RPMI7951 (cell line): ENCODE measurements around the gene APOH. TPM values are rescaled to one million over a fixed set of nuclear protein-coding genes. Genes with fewer than 3 reads are reported as not detected.

Source experiments
- DNase-seq: peaks from one replicate; pipeline ENCODE4 v3.0.0-alpha.2; 2012; ENCODE audit warnings: low read depth
- total RNA-seq: library from RNA; depleted of rRNA; stranded (reverse); fragments of >200 nt; shearing (Covaris generic); gene quantifications from 2 replicates; pipeline ENCODE4 v1.2.3, GENCODE V29; 2014

Gene APOH
- total RNA-seq, 1 experiment from 2014 or later, result not detected

DNA sequence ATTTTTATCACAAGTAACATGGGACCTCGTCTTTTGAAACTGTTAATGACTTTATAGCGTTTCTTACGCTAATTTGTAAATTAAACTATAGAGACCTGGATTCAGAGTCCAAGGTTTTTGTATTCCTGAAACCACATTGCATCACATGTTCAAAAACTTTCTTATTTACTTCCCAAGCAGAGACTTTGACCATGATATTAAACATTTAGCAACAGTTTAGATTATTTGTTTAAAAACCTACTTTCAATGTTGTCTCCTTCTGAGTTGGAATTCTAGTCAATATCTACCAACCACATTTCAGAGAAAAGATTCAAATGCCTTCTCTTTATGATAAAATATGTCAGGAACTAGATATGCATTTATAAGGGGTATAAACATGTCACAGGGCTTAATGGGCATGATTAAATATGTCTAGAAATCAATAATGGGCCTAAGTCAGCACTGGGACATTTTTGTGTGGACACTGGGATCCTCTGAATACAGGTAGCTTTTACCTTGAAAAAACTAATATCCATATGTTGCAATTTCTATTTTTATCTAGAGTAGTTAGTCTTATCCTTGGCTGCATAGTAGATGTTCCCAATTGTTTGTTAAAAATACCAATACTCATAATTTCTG is 6.3 kb upstream of the APOH start:
- no peak for DNase-seq

DNA sequence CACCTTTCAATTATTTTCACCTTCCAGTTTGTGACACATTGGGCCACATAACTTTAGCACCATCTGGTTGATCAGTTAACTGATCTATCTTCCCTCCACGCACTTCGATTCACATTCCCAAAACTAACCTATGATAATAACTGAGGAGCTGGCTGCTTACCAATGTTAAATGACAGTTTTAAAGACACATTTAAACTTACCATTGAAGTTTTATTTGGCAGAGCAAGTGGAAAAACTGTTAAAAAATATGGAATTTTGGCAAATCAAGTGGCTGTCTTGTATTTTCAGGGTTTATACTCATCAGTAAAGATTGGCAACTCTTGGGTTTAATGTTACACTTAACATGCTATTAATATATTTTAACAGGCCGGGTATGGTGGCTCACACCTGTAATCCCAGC is 5.4 kb upstream of the APOH start:
- DNase-seq, result no peak

DNA sequence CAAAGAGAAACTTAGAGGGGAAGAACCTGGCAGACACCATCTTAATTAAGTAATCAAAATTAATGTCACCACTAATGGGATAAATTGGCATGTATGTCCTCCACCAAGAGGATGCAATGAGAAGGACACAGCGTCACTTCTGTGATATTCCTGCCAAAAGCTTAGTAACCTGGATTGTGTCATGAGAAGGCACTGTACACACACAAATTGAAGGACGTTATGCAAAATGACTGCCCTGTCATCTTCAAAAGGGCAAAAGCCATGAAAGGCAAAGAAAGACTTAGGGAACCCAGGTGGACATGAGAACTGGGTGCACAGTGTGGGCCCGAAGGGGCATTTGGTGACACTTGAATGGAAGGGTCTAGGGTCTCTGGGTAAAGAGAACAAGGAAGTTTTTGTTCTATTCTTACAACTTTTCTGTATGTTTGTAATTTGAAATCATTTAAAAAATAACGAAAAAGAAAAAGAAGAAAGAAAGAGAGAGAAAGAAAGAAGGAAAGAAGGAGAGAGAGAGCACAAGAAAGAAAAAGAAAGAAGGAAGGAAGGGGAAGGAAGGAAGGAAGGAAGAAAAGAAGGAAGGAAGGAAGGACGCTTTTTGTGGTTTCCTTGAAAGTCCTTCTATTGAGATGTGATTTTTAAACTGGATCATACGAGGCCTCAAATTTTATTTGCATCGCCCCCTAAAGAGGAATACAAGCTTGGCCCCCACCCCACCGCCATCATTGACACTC is 4.0 kb upstream of the APOH start:
- DNase-seq, result no peak

DNA sequence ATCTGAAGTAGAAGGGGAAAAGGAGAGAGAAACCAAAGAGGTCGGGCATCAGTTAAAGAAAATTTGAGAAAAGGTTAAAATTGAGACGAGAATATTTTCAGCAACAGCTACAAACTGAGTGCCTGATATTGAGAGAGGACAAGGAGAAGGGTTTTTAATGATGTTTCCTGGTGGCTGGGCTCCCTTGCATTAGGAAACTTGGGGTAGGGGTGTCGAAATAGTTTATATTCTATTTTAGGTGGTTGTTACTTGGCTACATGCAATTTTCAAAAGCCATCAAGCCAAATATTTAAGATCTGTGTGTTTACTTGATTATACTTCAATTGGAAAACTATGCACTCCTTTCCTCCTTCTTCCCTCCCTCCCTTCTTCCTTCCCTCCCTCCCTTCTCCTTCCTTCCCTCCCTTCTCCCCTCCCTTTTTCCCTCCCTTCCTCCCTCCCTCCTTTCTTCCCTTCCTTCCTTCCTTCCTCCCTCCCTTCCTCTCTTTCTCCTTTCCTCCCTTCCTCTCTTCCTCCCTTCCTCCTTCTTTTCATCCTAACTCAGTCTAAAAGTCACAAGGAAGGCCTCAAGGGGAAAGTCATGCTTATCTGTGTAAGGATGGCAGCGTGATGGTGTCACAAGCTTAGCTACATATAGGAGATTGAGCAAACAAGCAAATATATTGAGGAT is 1.8 kb upstream of the APOH start:
- no peak for DNase-seq

DNA sequence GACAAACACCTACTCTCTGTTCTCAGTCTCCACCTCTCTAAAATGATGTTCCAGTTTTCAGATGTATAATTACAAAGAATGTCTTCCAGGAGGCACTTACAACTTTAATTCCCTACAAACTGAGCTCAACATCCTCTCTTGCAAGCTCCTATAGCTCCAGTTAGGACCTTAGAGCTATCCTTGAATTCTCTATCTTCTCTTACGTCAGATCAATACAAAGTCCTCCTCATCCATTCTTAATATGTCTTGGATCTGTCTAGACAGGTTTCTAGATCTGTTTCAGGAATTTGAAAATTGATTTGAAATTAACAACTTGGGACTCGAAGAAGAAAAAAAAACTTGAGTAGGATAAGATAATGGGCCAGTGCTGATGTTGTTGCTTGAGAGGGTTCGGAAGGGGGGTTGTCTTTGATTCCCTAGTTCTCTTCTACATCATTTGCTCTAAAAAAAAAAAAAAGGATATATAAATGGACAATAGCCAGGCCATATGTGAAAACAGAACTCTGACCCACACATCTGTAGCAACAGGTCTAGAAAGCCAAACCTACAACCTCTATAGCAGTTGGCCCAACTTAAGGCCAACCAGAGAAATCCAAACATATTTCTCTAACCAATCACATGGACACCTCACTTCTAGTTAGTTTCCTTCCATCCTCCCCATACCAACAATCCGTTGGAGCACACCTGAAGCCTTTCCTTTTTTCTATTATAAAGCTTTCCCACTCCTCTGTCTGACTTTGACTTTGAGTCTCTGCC is 746 bp upstream of the APOH start:
- DNase-seq, result no peak

DNA sequence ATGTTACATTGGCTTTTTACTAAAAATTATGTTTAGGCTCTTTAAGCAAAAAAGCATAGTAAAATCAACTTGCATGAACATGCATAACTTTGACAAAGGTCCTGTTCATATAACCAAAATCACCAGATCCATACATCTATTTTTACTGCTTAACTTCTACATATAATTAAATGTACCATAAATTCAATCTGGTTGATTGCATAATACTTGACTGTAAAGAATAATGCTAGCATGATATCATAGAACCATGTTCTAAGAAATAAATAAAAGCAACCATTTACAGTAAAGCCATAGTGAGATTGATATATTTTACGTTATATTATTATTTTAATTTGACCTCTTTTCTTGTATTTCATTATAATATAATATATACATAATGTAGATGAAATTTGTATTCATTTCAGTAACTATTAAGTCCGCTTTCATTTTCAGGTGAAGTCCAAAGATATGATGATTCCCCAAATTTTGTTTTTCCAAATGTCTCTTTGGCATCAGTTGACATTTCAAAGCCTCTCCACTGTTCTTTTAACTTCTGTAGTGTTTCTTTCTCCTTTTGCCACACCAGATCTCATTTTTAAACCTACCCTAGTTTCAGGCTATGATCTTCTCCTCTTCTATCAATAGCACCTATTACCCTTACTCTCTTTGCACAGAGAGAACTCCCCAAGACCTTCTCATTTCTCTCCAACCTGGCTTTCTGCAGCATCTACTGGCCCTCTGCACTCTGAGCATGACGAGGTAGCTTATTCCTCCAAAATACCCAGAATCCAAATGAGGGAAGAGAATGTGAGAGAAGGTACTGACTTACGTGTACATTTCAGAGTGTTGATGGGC is 1.8 kb downstream of the APOH start:
- DNase-seq, result no peak

DNA sequence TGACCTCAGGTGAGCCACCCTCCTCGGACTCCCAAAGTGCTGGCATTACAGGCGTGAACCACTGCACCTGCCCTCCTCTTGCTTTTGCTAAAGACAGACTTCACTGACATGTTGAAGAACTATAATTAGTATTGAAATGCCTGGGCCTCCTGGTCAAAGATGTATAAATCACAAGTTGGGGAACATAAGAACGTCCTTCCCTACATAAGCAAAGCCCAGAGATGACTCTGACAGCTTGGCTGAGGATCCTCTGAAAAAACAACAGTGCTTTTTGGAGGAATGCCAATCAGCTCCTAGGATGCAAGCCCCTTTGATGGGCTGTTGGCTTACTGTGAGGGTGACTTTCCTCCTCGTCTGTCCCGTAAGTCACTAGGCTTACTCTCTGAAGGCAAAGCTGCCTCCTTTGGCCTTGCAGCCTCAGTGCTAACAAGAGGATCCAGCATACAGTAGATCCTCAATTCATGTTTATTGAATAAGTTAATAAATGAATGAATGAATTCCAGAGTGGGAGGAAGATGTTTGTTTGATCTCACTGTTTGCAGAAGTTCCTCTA is 6.3 kb downstream of the APOH start:
- no peak for DNase-seq

DNA sequence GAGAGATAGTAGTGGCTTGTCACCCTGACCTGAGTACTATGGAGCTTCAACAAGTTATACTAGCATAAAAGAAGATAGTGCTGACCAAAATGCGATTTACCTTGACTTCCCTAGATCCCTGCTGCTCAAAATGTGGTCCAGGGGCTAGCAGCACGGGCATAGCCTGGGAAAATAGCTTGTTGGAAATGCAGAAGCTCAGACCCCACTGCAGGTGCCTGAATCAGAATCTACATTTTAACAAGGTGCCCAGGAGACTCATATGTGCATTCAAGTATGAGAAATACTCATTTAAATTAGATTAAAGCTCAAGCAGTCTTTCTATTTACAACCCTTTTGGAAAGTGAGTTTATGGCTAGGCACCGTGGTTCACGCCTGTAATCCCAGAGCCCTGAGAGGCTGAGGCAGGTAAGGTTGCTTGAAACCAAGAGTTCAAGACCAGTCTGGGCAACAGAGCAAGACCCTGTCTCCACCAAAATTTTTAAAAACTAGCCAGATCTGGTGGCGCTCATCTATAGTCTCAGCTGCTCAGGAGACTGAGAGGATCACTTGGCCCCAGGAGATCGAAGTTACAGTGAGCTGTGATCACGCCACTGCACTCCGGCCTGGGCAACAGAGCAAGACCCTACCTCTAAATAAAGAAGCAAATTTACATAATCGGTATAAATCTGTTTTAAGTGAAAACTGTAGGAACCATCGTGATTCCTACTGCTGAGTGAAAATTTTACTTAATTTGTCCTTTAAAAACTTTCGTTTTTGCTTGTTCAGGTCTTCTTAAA is 7.3 kb downstream of the APOH start:
- DNase-seq, result no peak

DNA sequence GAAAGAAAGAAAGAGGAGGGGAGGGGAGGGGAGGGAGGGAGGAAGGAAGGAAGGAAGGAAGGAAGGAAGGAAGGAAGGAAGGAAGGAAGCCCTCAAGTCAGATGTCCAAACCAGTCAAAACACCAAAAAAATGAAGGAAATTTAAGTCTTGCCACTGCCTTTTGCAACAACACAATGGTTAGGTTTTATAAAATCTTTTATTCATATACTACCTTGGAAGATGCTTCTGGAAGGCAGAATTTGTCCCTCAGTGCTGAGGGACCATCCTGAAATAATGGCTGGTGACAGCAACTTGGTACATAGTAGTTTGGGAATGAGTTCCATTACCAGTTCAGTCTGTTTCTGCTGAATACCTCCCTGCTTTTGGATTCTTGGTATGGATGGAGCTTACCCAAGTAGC is 7.9 kb downstream of the APOH start:
- DNase-seq, result no peak

DNA sequence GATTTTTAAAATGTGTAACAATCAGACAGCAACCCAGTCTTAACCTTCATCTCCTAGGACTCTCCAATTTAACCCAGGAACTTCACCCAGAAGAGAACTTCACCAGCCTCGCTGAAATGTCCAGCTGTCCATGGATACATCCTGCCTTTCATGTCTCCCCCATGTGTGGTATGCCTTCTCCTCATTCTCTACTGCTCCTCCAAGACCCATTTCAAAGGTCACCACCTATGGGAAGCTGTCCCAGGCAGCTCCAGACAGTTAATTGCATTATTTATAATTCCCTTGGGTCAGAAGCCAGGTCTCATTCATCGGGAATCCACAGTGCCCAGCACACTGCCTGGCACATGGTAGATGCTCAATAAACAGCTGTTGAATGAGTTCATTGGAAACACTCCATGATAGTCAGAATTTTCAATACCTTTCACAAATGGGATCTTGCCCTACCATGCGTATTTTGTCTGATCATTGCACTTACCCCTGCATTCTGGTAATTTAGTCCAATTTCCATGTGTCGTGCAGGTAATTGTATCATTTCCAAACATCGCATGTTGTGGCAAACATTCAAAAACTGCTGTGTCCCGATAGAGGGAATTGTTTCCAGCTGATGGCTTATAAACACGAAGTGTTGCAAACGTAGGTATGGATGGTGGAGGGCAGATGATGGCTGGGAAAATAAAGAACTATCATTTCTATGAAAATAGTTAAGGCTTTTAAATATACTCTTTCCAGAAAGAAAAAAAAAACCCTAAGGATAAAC is 9.0 kb downstream of the APOH start:
- no peak for DNase-seq

DNA sequence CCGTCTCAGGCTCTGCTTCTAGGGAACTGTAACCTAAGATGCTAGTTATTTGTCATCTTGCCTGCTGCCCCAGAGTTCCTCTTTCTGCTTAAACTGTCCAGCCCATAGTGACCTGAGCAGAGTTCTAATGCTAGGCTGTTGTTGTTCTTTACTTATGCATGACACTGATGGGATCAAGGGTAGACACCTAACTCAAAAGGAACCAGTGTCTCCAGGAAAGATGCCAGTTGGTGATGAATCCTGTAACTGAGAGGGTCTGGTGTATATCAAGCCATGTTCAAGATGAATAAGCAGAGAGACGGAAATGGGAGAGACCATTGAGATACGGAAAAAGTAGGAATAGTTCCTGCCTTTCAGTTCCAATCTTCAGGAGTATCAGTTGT is 13.7 kb downstream of the APOH start:
- no peak for DNase-seq

DNA sequence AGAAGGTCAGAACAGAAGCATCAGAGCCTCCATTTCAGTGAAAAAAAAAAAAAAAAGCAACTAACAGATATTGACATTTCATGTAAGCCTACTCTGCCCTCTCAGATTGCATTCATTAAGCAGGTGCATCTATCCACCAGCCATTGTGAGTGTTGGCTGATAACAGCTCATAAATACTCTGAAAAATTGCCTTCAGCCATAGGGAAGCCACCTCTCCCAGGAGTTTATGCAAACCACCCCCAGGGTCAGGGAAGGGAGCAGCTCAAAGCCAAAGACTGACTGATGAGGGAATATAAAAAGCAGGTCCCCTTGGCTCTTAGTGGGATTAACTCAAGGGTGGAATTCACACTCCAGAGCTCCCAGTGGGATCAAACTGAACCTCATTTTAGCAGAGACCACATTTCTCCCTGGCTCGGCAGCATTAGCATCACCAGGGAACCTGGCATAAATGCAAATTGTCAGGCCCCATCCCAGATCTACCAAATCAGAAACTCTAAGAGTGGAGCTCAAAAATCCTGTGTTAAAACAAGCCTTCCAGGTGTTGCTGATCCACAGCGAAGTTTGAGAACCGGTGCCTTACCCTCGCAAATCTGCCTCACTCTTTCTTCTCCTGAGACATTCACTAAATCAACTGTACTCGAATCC is 14.2 kb downstream of the APOH start:
- no peak for DNase-seq

DNA sequence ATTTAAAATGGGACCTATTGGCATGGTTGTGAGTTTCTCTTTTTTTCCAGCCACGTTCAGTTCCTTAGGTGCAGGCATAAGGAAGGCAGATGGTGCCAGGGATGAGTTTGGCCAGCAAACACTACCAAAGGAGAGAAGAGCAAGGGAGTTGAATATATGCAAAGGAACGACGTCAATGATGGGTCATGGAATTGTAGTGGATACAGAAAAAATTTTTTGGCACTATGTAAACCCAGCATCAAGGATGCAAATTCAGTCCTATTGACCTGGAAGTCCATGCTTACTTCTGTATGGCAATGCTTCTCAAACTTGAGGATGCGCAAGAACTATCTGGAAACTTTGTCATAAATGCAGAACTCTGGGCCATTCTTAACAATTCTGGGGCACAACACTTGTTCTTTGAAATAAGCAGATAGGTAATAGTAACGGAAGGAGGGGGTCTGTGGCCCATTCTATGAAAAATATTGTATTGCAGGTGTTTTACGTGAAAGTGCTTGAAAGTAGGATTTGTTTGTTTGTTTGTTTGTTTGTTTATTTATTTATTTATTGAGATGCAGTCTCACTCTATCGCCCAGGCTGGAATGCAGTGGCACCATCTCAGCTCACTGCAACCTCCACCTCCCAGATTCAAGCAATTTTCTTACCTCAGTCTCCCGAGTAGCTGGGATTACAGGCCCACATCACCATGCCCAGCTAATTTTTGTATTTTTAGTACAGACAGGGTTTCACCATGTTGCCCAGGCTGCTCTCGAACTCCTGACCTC is 18.0 kb downstream of the APOH start:
- DNase-seq, result no peak

DNA sequence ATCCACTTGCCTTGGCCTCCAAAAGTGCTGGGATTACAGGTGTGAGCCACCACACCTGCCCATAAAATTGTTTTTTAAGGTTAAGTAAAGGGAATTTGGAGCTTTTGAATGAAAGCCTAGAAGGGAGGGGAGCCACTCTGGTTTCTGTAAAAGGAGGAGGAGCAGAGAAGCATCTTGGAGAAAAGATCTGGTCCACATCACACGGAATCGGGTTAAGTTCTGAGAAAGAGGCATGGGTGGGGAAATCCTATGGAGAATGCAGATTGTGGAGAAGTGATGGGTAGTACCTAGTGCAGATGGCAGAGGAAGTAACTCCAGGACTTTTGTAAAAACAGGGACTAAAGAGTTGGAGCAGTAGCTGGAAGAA is 19.0 kb downstream of the APOH start:
- no peak for DNase-seq

DNA sequence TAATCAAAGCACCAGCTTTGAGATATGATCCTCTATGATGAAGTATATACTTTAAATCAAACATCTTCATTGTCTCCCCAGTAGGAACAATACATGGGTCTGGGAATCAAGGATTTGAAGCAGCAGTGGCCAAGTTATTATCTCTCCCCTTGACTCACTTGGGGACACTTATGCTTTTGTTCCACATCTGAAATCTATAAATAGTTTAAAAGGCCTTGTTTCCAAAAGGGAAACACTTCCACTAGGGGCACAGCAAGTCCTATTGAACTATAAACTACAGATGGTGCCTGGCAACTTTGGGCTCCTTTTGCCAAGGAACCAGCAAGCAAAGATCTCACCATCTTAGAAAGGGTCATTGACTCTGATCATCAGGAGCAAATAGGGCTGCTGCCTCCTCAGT is 21.3 kb downstream of the APOH start:
- DNase-seq, result no peak

DNA sequence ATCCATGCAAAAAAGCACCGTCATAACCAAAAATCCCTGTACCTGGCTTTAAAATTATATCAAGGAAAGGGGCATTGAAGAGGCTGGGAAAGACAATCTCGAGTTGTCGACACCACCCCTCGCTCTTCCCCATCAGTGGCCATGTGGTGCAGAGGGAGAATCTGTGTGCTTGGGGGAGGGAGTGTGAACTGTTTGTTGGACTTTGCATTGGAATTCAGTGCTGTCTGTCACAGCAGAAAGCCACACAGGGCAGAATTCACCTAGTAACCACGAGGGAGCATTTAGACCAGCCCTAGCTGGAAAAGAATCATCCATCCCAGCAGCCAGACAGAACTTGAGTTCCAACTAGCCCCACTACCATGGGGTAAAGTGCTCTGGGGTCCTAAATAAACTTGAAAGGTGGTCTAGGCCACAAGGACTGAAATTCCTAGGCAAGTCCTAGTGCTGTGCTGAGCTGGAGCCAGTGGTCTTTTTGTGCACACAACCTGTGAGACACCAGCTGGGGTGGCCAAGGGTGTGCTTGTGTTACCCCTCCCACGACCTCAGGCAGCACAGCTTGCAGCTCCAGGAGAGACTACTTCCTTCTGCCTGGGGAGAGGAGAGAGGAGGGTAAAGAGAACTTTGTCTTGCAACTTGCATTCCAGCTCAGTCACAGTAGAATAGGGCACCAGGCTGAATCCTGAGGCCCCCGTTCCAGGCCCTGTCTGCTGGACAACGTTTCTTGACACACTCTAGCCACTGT is 25.8 kb downstream of the APOH start:
- no peak for DNase-seq

DNA sequence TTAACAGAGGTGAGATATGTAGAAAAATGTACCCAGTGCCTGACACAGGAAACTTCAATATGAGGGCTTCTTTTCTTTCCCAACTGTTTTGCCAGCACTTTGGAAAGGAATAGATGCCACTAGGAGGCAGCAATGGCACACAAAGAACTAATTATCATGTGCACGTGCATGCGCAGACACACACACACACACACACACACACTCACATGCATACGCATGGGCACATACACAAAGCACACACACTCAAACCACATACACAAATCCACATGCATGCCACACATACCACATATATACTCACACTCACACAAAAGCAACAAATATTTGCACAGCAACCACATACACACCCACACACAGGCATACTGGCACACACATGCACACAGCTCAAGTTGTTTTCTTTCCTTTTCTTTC is 28.5 kb downstream of the APOH start:
- DNase-seq, result peak; percentile 73

DNA sequence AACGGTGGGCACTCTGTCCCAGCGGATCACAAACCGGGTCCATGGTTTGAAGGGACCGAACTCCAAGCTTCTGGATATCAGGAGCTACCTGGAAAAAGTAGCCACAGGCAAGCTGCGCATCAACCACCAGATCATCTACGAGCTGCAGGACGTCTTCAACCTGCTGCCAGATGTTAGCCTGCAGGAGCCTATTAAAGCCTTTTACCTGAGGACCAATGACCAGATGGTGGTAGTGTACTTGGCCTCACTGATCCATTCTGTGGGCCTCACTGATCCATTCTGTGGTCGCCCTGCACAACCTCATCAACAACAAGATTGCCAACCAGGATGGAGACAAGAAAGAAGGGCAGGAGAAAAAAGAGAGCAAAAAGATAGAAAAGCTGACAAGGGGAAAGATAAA is 31.0 kb downstream of the APOH start:
- no peak for DNase-seq
